Measurements from ENCODE around the gene UBASH3A.

DNA sequence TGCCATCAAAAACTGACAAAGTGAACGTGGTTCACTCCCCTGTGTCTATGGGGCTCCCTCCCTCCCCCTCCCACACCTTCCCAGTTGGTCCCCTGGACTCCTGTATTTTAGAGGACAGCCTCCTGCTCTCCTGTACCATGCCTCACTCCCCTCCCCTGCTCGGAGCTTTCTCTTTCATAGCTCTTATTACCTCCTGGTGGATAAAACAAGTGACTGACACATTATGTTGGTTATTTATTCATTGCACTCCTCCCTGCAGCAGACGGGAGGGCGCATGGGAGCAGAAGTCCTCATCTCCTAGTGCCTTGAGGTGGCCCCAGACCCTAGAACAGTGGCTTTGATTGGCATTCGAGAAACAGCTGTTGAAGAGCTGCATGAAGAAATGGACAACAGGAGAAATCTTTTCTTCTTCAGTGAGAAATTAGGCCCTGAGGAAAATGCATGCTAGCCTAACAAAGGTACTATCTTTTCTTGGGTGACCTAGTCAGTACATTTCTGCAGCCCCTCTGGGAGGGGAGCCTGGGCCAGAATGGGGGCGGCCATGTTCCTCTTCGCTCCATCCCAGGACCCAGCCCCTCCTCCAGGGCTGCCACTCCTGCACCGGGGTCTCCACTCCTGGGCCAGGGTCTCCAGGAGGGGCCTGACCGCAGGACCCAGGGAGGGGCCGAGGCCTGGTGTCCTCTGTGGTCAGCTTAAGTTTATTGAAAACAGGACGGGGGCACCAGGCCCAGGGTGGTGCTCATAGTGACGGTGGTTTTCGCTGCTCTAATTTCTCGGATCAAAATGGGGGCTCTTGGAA, 36.1 kb upstream of the UBASH3A start:
- TF ChIP-seq, protein P1, sequence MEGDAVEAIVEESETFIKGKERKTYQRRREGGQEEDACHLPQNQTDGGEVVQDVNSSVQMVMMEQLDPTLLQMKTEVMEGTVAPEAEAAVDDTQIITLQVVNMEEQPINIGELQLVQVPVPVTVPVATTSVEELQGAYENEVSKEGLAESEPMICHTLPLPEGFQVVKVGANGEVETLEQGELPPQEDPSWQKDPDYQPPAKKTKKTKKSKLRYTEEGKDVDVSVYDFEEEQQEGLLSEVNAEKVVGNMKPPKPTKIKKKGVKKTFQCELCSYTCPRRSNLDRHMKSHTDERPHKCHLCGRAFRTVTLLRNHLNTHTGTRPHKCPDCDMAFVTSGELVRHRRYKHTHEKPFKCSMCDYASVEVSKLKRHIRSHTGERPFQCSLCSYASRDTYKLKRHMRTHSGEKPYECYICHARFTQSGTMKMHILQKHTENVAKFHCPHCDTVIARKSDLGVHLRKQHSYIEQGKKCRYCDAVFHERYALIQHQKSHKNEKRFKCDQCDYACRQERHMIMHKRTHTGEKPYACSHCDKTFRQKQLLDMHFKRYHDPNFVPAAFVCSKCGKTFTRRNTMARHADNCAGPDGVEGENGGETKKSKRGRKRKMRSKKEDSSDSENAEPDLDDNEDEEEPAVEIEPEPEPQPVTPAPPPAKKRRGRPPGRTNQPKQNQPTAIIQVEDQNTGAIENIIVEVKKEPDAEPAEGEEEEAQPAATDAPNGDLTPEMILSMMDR (IDR thresholded peaks at IDR 0.05) = no peak
- TF ChIP-seq, protein P2, sequence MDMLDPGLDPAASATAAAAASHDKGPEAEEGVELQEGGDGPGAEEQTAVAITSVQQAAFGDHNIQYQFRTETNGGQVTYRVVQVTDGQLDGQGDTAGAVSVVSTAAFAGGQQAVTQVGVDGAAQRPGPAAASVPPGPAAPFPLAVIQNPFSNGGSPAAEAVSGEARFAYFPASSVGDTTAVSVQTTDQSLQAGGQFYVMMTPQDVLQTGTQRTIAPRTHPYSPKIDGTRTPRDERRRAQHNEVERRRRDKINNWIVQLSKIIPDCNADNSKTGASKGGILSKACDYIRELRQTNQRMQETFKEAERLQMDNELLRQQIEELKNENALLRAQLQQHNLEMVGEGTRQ (IDR thresholded peaks at IDR 0.05) = no peak
- TF ChIP-seq, protein P3, sequence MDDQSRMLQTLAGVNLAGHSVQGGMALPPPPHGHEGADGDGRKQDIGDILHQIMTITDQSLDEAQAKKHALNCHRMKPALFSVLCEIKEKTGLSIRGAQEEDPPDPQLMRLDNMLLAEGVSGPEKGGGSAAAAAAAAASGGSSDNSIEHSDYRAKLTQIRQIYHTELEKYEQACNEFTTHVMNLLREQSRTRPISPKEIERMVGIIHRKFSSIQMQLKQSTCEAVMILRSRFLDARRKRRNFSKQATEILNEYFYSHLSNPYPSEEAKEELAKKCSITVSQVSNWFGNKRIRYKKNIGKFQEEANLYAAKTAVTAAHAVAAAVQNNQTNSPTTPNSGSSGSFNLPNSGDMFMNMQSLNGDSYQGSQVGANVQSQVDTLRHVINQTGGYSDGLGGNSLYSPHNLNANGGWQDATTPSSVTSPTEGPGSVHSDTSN (IDR thresholded peaks at IDR 0.05) = no peak
- TF ChIP-seq CBX8 (IDR thresholded peaks at IDR 0.05) (no peak), MAFK (IDR thresholded peaks at IDR 0.05; ENCODE audit: partially characterized antibody) (no peak), HOXA7 (CRISPR knock-in tag; IDR thresholded peaks at IDR 0.05) (no peak)
- TF ChIP-seq, protein P4, sequence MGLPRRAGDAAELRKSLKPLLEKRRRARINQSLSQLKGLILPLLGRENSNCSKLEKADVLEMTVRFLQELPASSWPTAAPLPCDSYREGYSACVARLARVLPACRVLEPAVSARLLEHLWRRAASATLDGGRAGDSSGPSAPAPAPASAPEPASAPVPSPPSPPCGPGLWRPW (IDR thresholded peaks at IDR 0.05) = no peak
- TF ChIP-seq, protein P5, sequence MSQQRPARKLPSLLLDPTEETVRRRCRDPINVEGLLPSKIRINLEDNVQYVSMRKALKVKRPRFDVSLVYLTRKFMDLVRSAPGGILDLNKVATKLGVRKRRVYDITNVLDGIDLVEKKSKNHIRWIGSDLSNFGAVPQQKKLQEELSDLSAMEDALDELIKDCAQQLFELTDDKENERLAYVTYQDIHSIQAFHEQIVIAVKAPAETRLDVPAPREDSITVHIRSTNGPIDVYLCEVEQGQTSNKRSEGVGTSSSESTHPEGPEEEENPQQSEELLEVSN (IDR thresholded peaks at IDR 0.05; ENCODE audit: borderline replicate concordance, low read depth) = no peak

Data from A549 (cell line).